ENCODE results near the gene PLEKHA5.
"Not testable (repeated sequence)": the region's sequence is repeated elsewhere in the genome, so short reads cannot be mapped to it uniquely, and the experiment has no call there.

PLEKHA5 gene

DNA sequence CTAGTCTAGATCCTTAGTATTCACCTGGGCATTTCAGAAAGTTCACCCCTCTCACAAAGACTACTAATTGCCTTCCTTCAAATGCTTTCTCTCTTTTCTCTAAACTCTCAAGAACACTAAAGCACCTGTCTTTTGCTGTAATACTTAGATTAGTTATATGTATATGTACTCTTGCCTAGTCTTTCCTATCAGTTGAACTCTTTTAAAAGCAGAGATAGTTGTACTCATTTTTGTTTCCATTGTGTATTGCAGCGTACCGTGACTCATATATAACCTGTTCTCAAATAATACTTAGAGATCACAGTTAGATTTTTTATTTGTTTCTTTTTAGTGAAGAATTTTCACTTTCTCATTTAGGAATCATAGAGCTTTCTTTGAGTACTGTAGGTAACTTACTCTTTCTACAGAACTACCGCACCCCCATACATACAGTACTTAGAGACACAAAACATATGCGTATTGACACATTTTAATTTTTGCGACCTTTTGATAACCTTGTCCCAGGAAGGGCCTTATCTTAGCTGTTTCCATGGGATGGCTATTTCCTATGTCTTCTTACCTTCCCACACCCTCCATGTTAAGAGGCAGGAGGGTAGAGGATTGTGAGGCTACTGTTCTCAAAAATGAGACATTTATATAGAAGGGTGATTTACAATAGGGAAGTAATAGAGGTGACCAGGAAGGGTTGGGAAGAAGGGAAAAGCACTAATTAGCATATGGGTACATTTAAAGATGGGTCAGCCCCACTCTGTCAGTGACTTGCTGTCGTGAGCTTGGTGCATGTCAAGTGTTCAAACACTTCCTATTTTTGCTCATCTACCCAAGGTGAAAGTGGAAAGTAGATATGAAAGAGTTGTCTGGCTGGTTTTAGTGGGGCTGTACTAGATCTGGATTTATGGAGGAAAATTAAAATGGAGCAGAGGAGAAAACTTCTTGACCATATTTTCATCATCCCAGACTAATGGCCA, 74.3 kb downstream of the PLEKHA5 start:
- DNase-seq, result no peak

GRCh38 chr12:19205120-19205519, 75.6 kb downstream of the PLEKHA5 start:
- no peak for DNase-seq

GRCh38 chr12:19206493-19207077, 77.1 kb downstream of the PLEKHA5 start:
- DNase-seq, result no peak

GRCh38 chr12:19208456-19208855, 78.9 kb downstream of the PLEKHA5 start:
- no peak for DNase-seq

DNA sequence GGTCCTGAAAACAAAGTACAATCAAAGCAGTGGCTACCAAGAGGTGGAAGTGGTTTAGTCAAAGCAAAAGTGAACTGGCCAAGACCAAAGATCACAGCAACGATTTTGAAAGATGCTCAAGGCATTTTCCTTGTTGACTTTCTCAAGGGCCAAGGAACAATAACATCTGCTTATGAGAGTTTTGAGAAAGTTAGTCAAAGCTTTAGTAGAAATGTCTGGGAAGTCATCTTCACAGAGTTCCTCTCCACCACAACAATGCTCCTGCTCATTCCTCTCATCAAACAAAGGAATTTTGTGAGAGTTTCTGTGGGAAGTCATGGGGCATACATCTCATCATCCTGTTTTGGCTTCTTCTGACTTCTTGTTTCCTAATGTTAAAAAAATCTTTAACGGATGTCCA, 80.1 kb downstream of the PLEKHA5 start:
- DNase-seq, result no peak

- no peak for DNase-seq
These were observed 82.3 kb downstream of the PLEKHA5 start for GRCh38 chr12:19211802-19212201.

GRCh38 chr12:19212245-19212644, 82.7 kb downstream of the PLEKHA5 start:
- no peak for DNase-seq

DNA sequence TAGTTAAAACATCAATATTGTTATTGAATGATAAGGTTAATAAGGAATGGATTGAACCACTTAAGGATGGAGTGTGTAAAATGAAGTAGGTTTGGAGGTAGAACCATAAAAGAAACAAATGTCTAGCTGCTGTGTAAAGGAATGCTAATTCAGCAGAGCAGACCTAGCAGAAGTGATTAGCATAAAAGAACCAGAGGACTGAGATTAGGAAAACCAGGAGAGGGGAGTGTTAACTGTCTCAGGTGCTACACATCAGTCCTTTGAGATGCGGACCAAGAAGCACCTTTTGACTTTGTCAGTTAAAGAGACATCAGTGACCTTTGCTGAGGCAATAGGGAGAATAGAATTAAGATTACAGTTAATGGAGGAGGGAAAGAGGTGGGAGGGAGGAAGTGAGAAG, 84.5 kb downstream of the PLEKHA5 start:
- no peak for DNase-seq

GRCh38 chr12:19215115-19215514, 85.6 kb downstream of the PLEKHA5 start:
- DNase-seq, result no peak

DNA sequence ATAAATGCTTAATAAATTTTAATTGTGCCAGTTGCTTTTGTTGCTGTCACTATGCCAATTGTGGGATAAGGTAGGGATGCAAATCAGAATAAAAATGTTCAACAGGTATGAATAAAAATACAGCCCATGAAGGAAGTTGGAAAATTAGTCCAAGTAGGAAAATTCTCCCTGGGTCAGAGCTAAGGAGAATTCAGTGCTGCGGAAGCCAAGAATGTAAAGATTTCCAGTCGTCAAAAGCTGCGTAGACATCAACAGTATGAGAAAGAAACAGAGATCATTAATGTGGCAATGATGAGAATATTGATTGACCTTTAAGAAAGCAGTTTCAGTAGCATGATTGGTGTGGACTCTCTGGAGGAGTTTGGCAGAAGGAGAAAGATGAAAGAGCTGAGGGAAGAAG, 87.9 kb downstream of the PLEKHA5 start:
- no peak for DNase-seq

GRCh38 chr12:19220205-19220604, 90.7 kb downstream of the PLEKHA5 start:
- DNase-seq, result peak; percentile 28

GRCh38 chr12:19220852-19221466, 91.4 kb downstream of the PLEKHA5 start:
- no peak for DNase-seq

GRCh38 chr12:19222558-19222957, 93.0 kb downstream of the PLEKHA5 start:
- DNase-seq, result no peak

DNA sequence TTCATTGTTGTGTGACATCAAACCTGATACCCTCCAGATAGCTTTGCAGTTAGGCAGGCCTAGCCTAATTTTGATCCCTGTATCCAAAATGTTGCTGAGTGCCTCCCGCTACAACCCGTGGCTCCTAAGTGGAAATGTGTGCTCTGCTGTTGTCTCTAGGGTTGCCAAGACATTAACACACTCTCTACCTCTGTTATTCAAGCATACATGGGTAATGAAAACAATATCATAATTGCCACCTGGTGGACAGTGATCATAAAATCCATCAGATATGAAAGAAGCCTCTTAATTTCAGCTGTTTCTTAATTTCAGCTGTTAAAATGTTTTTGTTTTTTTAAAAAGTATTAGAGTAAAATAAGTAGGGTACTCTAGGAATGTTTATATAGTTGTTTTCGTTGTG, 93.5 kb downstream of the PLEKHA5 start:
- no peak for DNase-seq

GRCh38 chr12:19223695-19224094, 94.2 kb downstream of the PLEKHA5 start:
- DNase-seq, result no peak

GRCh38 chr12:19224746-19225145, 95.2 kb downstream of the PLEKHA5 start:
- DNase-seq, result no peak

GRCh38 chr12:19227190-19227879, 97.8 kb downstream of the PLEKHA5 start:
- DNase-seq, result no peak

DNA sequence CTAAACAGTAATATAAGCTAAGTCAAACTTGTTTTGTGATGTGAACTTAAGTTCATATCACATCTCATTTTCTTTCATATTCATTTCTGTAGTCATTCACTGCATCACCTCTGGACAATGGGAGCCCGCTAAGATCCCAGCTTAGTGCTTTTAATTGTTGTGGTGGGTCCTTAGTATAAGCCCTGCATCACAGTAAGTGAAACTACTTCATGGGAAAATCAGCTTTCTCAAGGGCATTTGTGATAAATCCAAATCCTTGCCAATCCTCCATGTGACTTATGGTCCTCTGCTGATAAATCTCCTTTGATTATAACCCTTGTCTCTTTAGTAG, 98.3 kb downstream of the PLEKHA5 start:
- DNase-seq, result no peak

DNA sequence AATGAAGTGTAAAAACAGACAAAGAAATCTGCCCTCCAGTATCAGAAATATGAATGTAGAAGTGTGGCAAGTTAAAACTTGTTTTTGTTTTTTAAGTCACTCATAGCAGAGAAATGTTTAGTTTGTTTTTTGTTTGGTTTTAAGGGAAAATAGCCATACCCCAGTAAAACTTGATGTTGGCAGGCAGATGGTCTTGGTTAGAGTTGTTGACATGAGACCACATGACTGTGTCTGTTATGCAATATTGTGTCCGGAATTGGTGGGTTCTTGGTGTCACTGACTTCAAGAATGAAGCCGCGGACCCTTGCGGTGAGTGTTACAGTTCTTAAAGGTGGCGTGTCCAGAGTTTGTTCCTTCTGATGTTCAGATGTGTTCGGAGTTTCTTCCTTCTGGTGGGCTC, 99.5 kb downstream of the PLEKHA5 start:
- not testable (repeated sequence) for DNase-seq

GRCh38 chr12:19230299-19230866, 100.8 kb downstream of the PLEKHA5 start:
- DNase-seq, result no peak

DNA sequence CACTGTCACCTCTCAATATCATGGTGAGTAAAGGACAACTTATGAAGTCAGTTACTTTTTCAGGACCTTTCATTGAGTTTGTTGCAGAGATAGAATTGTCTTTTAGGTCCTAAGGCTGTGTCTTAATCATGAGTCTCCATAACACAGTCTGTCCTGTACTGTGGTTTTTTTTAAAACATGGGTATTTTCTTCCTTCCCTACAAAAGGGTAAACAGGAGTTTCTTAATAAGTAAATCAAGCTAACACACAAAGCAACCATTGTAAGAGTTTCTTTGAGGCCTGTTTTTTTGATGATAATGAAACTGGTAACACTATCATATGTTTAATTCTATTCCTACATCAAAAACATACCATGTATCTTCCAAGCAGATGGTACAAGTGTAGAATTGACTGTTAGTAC, 101.4 kb downstream of the PLEKHA5 start:
- DNase-seq, result no peak

GRCh38 chr12:19234171-19234704, 104.7 kb downstream of the PLEKHA5 start:
- no peak for DNase-seq
